NCI-H2227 (cell line): Measurements from ENCODE around the gene FERMT1.
"Not testable (repeated sequence)": the region's sequence is repeated elsewhere in the genome, so short reads cannot be mapped to it uniquely, and the experiment has no call there.

Source experiments
- DNase-seq: peaks from one replicate; lab custom pipeline; 2025; ENCODE audit not compliant: unreplicated experiment; lab: John Stamatoyannopoulos, UW

FERMT1 gene

DNA sequence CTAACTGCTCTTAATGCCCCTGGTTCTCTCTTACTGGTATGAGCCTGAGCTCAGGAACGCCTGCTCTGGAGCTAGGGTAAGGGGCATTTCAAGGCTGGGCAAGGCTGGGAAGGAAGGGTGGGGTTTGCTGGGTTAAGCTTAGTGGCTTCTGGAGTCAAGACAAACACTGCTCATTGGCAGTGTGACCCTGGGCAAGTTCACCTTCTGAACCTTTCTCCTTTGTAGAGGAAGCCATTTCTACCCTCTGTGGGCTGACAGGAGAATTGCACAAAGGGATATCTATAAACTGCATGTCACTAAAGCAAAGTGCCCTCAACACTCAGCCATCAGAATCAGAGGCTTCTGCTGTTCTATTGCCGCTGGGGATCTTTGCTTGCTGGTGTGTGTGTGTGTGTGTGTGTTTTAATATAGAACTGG, 48.7 kb downstream of the FERMT1 start:
- no peak for DNase-seq

DNA sequence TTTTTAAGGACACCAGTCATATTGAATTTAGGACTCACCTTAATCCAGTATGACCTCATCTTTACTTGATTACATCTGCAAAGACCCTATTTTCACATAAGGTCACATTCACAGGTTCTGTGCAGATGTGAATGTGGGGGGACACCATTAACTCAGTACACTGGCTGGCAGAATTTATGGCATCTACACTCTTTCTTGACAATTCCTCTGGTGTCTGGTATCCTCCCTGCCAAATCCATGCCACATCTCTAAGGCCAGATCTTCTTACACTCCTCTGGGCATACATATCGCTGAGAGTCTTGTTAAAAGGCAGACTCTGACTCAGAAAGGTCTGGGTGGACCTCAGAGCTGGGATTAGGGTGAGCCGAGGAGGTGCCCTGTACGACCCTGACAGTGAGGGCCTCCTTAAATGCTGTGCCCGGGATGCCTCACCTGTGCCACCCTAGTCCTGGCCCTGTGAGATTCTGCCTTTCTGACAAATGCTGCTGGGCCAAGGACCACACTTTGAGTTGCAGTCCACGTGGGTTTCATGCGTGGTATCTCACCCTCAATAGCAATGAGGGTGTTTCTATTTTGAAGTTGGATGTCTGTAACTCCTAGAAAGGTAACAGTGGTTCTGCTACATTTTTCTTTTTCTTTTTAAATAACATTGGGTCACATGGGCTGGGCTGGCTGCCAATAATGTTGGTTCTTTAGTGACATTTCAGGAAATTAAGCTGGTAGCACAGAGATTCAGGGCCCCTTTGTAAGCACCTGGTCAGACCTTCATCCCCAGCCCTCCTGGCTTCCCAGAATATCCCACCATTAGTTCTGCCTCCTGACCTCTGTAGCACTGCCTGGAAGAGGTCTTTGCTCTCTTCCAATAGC, 51.8 kb downstream of the FERMT1 start:
- no peak for DNase-seq

GRCh38 chr20:6069669-6070068, 53.2 kb downstream of the FERMT1 start:
- no peak for DNase-seq

DNA sequence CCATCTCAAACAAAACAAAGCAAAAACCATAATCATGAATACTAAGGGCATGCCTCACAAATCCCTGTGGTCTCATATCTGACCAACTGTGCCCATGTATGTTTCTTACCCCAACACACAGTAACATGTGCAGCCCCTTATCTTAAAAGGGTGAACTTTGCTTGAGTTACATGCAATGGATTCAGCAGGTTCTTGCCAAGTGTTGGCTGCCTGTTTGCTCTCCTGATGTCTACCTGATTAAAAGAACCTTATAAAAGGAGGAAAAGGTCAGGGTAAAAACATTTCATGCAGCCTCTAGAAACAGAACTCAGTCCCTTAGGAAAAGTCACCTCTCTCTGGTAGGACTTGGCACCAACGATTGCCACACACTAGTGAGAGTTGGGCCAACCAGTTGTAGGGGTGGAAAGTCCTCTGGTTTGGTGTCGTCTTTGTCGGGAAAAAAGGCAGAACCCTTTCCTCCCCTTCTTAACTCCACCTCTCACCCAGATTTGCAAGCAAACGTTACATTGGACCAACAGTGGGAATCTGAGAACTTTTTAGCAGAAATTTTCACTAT, 55.0 kb downstream of the FERMT1 start:
- no peak for DNase-seq

- DNase-seq: no peak
Observed at GRCh38 chr20:6066582-6066981, 56.2 kb downstream of the FERMT1 start.

DNA sequence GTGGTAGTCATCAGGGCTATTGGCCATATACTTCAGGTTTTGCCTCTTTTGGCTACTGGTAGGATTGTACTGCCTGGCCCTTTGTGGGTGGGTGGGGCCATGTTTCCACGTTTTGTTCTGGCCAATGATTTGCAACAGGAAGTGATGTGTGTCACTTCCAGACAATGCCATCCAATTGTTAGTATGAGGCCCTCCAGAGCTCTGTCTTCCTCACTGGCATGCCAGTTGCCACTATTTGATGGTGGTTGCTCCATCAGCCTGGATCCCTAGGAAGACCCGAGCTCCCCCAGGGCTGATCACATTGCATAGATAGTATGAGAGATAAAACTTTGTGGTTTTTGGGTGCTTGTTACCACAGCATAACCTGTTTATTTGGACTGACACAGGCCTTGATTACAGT, 61.3 kb downstream of the FERMT1 start:
- no peak for DNase-seq

DNA sequence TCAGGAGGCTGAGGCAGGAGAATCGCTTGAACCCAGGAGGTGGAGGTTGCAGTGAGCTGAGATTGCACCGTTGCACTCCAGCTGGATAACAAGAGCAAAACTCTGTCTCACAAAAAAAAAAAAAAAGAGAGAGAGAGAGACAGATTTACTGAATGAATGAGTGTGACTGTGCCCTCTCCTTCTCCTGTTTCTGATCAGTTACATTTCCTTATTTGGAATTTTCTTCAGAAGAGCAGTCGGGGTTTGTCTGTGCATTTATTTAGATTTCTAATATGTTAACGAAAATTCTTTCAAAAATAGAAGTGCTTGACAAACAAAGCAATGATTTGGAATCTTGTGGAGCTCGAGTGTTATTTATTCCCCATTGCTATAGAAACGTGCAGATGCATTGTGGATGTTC, 62.6 kb downstream of the FERMT1 start:
- no peak for DNase-seq

GRCh38 chr20:6058684-6059295, 64.0 kb downstream of the FERMT1 start:
- no peak for DNase-seq

DNA sequence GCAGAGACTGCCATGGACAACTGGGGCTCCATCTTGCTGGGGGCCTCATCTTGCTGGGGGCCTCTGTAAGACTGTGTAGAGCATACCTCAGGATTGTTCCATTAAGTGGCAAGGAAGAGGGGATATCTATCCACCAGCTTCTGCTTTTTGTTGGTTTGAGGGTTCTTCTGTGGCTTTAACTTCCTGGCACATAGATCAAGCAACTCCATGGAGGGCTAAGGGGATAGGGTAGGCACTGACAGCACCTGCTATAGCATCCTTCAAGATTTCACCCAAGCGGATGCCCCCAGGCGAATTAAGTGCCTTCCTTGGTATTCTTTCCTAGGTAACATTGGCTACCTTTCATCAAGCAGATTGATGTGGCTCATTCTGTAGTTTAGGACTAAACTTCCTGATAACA, 65.1 kb downstream of the FERMT1 start:
- DNase-seq: no peak

DNA sequence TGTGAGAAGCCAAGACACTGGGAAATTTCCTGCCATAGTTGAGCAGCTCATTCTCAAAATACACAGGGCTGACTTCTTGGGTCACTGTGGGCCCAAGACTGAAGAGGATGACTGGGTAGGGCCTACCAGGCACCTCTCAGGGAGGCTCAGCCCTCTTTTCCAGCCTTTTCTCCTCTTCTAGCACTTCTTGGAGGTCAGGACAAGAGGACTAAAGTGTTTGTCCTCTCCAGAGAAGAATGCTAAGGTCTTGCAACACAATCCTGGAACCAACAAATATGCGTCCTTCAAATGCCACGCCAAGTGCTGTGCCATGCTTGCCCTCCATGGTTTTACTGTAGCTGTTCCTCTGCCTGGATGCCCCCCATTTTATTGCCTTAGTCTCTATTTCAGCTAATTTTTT, 65.7 kb downstream of the FERMT1 start:
- no peak for DNase-seq

DNA sequence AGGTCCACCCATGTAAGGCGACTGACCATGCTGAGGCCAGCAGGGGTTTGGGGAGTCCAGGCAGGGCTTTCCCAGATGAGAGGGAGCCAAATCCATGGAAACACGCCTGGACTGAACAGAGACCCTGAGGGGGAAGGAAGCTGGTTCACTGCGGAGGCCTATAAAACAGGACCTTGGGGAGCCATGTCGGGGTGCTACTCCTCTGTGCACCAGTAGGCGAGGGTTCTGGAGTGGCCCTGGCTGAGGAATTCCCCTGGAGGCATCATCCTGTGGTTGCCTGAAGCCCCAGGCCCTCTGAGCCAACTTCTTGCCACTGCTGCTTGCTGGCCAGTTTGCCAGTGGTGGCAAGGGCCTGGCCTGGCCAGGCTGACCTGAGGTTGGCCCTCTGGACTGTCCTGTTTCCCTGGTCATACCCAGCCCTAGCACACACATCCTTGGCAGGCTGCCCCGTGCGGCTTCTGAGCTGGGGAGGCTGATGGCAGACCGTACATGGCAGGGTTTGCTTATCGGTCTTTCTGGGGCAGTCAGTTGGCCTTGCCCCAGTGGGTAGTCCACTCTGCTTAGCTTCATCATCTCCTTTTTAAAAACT, 66.8 kb downstream of the FERMT1 start:
- DNase-seq: no peak

- DNase-seq: no peak
Observed at GRCh38 chr20:6055161-6055783, 67.6 kb downstream of the FERMT1 start.

- DNase-seq: not testable (repeated sequence)
Observed at GRCh38 chr20:6054689-6055051, 68.2 kb downstream of the FERMT1 start.

DNA sequence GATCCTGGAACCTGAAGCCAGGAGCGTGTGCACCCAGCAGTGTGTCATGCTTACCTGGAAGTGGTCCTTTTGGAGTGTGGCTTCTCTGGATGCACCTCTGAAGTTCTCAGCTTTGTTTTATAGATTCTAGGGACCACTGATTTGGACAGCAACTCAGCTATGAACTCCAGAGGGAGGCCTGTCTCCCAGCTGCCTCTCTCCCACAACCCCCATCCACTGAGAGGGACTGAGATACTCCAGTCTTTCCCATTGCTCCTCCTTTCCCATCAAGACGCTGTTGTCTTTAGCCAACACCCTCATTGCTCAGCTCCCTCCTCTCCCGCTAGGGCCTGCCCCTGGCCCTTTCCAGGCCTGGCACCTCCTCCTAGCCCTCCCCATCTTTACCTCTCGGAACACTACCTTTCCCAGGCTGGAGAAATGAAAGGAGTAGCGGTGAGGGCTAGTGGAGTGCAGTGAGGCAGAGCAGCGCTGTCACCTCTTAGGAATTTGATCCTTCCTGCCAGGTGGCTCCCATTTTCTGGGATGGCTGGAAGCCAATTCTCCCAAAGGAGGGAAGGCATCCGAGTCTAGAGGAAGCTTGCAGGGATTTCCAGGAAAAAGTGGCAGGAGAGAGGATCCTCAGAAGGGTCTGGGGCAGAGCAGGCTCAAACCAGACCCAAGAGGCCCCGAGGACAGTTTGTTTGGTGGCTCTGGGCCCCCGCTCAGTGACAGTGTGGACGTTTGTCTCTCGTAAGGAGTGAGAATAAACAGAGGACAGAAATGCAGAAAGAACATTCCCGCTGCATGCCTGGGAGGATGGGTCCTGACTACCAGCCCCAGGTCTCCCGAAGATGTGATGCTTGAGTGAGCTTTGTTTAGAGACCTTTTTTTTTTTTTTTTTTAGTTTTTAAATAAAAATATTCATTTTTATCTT, 68.8 kb downstream of the FERMT1 start, which contains the start of gene LRRN4:
TSS of gene LRRN4 (minus strand) at position 285 of the 913 bp plus-strand sequence. CDS start 1,261 bp downstream, outside the sequence.
- DNase-seq: no peak

GRCh38 chr20:6053064-6053775, 69.6 kb downstream of the FERMT1 start:
- no peak for DNase-seq

DNA sequence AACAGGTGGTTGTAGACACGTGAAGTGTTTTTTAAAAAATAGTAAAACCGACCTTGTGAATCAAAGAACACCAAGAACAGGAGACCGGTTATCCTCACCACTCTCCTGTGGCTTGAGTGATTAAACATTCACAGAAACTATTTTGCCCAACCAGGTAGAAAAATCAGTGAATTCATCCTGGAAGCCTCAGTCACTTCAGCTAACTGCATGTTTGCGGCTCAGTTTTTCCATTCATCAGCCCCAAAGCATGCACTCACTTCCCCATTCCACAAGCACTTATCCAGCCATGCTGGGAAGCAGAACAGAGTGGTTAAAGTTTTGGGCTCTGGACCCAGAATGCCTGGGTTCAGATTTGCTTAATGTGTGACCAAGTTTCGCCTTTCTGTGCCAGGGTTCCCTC, 71.3 kb downstream of the FERMT1 start:
- no peak for DNase-seq

DNA sequence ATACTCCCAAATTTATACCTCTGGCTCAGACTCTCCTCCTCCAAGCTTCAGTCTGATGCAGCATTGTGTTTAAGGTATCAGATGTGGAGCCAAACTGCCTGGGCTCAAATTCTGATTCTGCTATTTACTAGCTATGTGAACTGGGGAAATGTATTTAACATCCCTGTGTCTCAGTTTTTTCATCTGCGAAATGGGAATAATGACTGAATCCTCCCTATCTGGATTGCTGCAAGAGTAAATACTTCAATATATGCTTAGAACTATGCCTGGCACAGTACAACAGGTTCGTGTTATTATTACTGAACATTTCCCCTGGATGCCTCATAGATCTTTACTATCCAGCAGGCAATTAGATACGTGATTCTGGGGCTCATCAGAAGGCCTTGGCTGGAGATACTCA, 74.4 kb downstream of the FERMT1 start:
- DNase-seq: no peak

GRCh38 chr20:6046432-6046831, 76.4 kb downstream of the FERMT1 start:
- DNase-seq: no peak

GRCh38 chr20:6045566-6045965, 77.3 kb downstream of the FERMT1 start:
- no peak for DNase-seq

DNA sequence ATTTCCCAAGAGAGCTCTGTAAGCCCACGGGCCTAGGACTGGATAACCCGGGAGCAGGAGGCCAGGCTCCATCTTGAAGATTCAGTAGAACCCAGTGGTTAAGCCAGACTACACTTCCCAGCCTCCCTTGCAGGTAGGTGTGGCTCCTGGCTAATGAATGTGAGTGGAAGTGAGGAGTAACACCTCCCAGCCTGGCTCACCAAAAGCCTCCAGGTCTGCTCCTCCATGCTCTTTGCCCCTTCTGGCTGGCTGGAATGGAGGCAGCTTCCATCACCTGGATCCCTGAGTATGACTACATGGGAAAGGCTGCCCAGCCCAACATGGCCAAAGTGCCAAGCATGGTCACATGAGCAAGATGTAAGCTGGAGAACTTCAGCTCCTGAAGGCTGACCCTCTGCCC, 78.7 kb downstream of the FERMT1 start:
- DNase-seq: no peak
